Nephron progenitor cell (in vitro differentiated cells): ENCODE measurements around the gene SORBS1.
"Not testable (repeated sequence)": the region's sequence is repeated elsewhere in the genome, so short reads cannot be mapped to it uniquely, and the experiment has no call there.

Experiments used
- DNase-seq: peaks from one replicate; pipeline ENCODE4 v3.0.0; 2021
- H3K27ac Mint-ChIP-seq: 2 replicates; pipeline ENCODE4 v1.8.0; 2021; ENCODE audit warnings: mild to moderate bottlenecking, moderate library complexity, mixed read lengths
- H3K27me3 Mint-ChIP-seq: 2 replicates; pipeline ENCODE4 v1.8.0; 2021; ENCODE audit warnings: mild to moderate bottlenecking, low read depth, mixed read lengths; ENCODE audit not compliant: poor library complexity
- H3K36me3 Mint-ChIP-seq: 2 replicates; pipeline ENCODE4 v1.8.0; 2021; ENCODE audit warnings: low read depth, mixed read lengths
- H3K4me1 Mint-ChIP-seq: 2 replicates; pipeline ENCODE4 v1.8.0; 2021; ENCODE audit warnings: mixed read lengths
- H3K4me3 Mint-ChIP-seq: 2 replicates; pipeline ENCODE4 v1.8.0; 2021; ENCODE audit warnings: mild to moderate bottlenecking, moderate library complexity, mixed read lengths
- H3K9me3 Mint-ChIP-seq: 2 replicates; pipeline ENCODE4 v1.8.0; 2021; ENCODE audit warnings: mild to moderate bottlenecking, moderate library complexity, mixed read lengths
- CTCF ChIP-seq: fragments of 200-600 bp; sonication (generic); IDR thresholded peaks from 2 replicates; pipeline ENCODE4 v1.5.0; 2021; ENCODE audit warnings: antibody characterized with exemption

SORBS1 gene

GRCh38 chr10:95350219-95350829 lies 210.8 kb downstream of the SORBS1 start:
- H3K36me3 Mint-ChIP-seq: peaks cover 8% of the 10 kb centered on the region

GRCh38 chr10:95347402-95347766 lies 213.8 kb downstream of the SORBS1 start:
- not testable (repeated sequence) for H3K4me3 Mint-ChIP-seq, H3K27ac Mint-ChIP-seq, DNase-seq, H3K36me3 Mint-ChIP-seq, H3K9me3 Mint-ChIP-seq, H3K27me3 Mint-ChIP-seq
- H3K4me1 Mint-ChIP-seq: peaks cover 17% of the 10 kb centered on the region

More at GRCh38 chr10:95350219-95350829, 210.8 kb downstream of the SORBS1 start:
- Mint-ChIP-seq H3K4me3 (no peak overlapping the region), H3K9me3 (no peaks in the 10 kb centered on the region), H3K27me3 (peaks cover 7% of the 10 kb centered on the region), H3K27ac (no peak overlapping the region), H3K4me1 (peaks cover 34% of the 10 kb centered on the region)
- no peak for DNase-seq
- no peak for TF ChIP-seq CTCF

- Mint-ChIP-seq H3K4me3 (no peak overlapping the region), H3K27ac (no peak overlapping the region), H3K27me3 (peaks cover 4% of the 10 kb centered on the region), H3K4me1 (peaks cover 21% of the 10 kb centered on the region), H3K9me3 (no peaks in the 10 kb centered on the region), H3K36me3 (no peaks in the 10 kb centered on the region)
- DNase-seq: no peak
- no peak for TF ChIP-seq CTCF
Observed at GRCh38 chr10:95346715-95347401, 214.3 kb downstream of the SORBS1 start.

- DNase-seq: no peak
- Mint-ChIP-seq H3K36me3 (no peaks in the 10 kb centered on the region), H3K4me1 (peaks cover 31% of the 10 kb centered on the region), H3K4me3 (no peak overlapping the region), H3K9me3 (no peaks in the 10 kb centered on the region), H3K27ac (no peak overlapping the region), H3K27me3 (no peaks in the 10 kb centered on the region)
- TF ChIP-seq CTCF: no peak
Observed at GRCh38 chr10:95343573-95343972, 217.6 kb downstream of the SORBS1 start.

GRCh38 chr10:95341716-95342130 lies 219.4 kb downstream of the SORBS1 start:
- no peak overlapping the region for H3K27ac Mint-ChIP-seq
- peaks cover 43% of the 10 kb centered on the region for H3K4me1 Mint-ChIP-seq
- no peaks in the 10 kb centered on the region for H3K9me3 Mint-ChIP-seq
- no peaks in the 10 kb centered on the region for H3K36me3 Mint-ChIP-seq
- no peak for TF ChIP-seq CTCF
- no peak for DNase-seq
- peaks cover 1% of the 10 kb centered on the region for H3K27me3 Mint-ChIP-seq
- H3K4me3 Mint-ChIP-seq: no peak overlapping the region

GRCh38 chr10:95339863-95340262 lies 221.3 kb downstream of the SORBS1 start:
- no peak for DNase-seq
- Mint-ChIP-seq H3K36me3 (no peaks in the 10 kb centered on the region), H3K27me3 (peaks cover 5% of the 10 kb centered on the region), H3K4me1 (peaks cover 48% of the 10 kb centered on the region), H3K4me3 (no peak overlapping the region), H3K27ac (no peak overlapping the region), H3K9me3 (no peaks in the 10 kb centered on the region)
- no peak for TF ChIP-seq CTCF
